NCI-H2171 (cell line): ENCODE measurements around the gene TTC22.

Experiments used
- DNase-seq: peaks from one replicate; lab custom pipeline; 2025; lab: John Stamatoyannopoulos, UW

The TTC22 gene

DNA sequence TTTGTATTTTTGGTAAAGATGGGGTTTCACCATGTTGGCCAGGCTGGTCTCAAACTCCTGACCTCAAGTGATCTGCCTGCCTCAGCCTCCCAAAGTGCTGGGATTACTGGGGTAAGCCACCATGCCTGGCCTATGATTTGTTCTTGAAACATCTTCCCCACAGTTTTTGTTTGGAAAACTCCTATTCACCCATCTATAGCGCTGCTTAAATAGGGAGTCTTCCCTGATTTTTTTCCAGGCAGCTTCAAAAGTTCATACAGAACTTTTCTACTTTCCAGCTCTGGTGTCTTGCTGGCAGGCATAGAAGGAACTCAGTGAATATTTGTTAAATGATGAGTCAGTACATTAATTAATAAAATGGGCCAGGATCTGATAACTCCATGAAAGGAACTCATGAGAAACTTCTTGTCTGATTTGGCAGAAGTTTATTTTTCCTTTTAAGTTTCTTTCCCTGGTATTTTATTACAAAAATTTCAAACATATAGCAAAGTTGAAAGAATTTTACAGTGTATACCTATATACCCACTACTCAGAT is 33.0 kb upstream of the TTC22 start:
- no peak for DNase-seq

DNA sequence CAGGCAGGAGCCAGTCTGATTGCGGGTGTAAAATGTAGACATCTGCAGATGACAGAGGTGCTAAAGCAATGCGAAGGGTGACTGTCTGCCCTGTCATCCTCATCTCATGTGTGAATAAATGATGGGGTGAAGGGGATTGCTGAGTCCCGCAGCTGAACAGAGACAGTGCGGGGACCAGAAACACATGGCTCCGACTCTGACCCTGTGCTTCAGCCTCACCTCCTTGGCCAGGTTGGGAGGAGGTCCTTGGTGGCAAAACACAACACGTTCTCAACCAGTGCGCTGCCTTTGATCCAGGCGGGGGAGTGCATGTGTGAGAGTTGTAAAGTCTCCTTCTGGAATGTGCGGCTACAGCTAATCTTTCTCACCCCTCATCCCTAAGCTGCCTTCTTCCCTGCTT is 32.0 kb upstream of the TTC22 start:
- no peak for DNase-seq

DNA sequence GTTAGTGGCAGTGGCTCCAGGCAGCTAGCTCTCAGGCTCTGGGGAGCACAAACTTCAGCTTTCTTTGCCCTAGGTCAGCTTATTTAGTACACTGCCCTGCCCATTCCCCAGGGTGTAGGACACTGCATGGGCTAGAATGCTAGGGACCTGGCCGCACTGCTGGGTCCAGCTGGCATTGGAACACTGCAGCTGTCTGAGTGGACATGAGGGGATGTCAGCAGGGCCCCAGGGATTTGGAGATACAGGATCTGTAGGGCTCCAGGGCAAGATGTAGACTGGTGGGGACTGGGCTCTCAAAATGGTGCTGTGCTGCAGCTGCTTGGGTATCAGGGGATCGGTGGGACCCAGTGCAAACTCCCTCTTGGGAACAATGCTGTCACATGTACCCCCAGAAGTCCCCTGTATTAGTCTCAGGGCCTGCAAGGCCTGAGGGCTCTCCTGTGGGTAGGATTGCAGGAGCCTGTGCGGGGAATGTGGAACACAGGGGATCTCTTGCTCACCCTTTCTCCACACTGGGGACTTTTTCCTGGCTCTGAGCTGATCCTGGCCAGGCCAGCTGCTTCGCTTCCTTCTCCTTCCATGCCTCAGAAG is 25.2 kb upstream of the TTC22 start:
- DNase-seq, result no peak

DNA sequence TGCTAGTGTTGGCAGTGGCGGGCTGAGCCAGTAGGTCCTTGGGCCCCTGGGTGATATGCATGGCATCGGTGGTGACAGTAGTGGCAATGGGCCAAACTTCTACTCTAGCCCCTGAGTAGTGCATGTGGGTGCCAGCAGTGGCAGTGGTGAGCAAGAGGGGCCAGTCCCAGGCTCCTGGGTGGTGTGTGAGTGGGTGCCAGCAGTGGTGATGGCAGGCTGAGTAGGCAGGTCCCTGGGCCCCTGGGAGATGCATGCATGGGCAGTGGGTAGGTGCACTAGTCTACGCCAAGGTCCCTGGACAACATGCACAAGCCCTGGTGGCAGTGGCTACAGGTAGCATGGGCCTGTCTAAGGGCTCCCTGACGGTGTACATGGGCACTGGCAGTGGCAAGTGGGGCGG is 24.6 kb upstream of the TTC22 start:
- no peak for DNase-seq

DNA sequence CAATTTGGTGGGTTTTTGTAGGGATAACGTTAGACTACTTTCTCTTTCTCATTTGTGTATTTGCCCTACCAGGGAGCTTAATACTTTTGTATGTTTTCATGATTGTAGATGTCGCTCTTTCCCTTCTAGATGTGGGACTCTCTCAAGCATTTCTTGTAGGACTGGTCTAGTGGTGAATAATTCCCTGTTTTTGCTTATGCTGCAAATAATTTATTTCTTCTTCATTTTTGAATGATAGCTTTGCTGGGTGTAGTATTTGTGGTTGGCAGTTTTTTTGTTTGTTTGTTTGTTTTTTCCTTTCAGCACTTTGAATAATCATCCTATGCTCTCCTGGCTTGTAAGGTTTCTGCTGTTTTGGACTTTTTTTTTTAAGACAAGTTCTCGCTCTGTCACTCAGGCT is 22.5 kb upstream of the TTC22 start:
- no peak for DNase-seq

DNA sequence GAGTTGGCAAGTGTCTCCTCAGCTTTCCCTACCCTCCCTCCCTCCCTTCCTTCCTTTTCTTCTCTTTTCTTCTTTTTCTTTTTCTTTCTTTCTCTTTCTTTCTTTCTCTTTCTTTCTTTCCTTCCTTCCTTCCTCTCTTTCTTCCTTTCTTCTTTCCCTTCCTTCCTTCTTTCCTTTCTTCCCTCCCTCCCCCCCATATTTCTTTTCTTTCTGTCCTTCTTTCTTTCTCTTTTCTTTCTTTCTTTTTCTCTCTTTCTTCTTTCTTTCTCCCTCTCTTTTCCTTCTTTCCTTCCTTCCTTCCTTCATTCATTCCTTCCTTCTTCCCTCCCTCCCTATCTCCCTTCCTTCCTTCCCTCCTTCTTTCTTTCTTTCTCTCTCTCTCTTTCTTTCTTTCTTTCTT is 18.6 kb upstream of the TTC22 start:
- no peak for DNase-seq

DNA sequence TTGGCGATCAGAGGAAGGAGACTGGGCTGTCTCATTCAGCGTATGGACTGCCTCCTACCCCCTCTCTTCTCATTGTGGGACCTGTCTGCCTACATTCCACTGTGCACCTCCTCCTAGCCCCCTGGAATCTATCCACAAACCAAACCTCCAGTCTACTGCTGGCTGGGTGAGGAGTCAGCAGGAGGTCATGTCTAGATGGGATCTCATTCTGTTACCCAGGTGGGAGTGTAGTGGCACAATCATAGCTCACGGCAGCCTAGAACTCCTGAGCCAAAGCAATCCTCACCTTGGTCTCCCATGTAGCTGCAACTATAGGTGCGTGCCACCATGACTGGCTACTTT is 18.0 kb upstream of the TTC22 start:
- no peak for DNase-seq

DNA sequence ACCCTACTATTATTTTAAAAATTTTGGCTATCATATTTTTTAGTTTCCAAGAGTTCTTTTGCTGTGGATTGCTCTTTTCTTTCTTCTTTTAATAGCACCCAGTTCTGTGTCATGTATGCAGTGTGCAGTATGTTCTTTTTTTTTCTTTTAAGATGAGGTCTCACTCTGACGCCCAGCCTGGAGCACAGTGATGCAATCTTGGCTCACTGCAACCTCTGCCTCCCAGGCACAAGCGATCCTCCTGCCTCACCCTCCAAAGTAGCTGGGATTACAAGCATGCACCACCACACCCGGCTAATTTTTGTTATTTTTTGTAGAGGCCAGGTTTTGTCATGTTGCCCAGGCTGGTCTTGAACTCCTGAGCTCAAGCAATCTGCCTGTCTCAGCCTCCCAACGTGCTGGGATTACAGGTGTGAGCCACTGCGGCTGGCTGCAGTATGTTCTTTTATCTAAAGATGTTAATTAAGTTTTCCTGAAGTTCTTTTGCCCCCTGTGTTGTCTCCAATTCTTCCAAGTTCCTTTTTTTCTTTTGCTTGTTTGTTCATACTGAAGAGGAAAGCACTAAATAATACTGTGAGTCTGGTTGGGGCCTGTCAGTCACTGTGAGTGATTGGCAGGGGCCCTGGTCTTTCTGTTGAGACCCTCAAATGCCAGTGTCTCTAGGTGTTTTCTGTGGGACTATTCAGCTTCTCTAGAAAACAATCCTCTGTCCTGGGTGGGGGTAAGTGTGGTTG is 17.5 kb upstream of the TTC22 start:
- DNase-seq, result no peak

DNA sequence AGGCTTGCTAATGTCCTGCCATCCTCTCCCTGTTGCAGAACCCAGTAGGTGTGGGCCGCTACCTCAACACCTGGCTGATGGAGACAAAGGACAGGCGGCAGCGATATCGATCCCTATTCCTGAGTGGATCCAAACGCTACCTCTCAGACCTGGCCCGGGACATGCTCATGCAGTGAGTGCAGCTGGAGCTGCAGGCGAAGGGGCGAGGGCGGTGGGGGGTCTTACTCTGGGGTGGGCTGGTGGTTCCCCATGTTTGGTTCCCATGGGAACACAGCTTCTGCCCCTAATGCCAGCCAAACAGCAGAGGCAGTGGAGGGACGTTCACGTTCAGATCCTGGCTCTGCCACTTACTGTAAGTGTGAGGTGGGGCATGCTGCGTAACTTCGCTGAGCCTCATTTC is 15.8 kb upstream of the TTC22 start:
- no peak for DNase-seq

DNA sequence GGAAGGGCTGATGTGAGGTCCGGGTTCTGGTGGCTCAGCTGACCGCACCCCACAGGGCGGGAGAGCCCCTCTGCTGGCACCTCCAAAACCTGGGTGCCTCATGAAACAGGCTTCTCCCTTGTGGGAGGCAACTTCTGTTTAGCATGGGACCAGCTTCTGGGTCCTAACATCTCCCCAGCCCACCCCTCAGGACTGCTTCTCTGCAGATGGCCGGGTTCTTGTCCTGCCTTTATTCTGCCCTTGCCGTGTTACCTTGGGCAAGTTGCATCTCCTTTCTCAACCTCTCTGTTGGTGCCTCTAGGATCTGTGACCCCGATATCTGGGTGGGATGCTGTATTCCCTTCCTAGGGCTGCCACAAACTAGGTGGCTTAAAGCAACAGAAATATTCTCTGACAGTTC is 15.0 kb upstream of the TTC22 start:
- no peak for DNase-seq

DNA sequence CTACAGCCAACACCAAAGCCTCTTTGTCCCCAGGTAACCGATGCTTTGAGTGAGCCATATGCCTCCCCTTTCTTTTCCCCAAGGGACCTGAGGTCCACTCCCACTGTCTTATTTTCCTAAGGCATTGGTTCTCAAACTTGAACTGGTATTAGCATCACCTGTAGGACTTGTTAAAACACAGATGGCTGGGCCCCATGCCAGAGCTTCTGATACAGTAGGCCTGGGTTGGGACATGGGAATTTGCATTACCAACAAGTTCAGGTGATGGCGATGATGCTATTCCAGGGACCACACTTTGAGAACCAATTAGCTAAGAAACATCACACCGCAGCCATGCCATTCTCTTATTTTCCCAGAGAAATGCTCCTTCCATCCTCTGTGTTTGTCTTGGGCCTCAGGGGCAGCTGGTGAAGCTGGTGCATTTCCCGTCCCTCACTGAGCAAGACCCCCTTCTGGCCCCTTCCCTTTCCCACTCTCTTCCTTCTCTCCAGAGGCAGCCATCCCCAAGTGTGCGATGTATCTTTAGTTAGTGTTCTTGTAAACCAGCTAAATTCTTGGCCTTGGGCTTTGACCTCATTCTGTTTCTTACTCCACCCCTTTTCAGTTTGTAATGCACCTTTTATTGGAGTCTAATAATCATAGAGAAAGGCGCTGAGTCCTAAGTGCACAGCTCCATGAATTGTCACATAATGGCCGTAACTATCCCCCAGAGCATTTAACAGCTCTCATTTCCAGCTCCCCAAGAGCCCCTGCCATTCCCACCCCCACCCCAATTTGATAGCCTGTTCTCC is 14.2 kb upstream of the TTC22 start:
- DNase-seq, result peak; percentile 51

DNA sequence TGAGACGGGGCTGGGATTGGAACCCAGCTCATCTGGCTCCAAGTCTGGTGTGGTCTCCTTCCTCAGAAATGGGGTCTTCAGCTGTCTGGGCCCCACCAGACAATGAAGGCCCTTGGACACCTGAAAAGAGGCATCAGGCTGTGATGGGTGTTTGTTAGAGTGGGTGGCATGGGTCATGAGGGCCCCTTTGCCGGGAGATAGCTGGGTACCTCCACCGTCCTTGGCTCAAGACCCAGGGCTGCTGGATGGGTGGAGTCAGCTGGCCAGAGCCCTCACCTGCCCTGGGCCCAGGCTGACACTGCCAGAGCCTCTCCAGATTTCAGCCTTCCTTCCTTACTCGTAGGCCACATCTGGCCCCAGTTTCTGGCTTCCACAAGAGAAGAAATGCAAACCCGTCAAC is 13.4 kb upstream of the TTC22 start:
- DNase-seq, result no peak

DNA sequence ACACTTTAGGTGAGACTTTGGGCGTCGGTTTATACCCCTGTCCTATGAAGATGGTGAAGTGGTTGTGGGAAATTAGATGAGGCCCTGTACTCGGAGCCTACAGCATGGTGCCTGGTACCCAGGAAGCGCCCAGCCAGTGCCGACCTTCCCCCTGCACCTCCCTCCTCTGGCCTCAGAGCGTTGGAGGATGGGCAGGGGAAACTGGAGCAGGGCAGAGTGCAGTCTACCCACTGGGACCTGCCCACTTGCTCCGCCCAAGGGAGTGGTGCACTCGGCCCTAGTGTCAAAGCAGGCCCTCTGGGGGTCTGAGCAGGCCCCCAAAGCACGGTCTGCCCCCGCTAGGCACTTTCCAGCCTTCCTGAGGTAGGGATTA is 13.0 kb upstream of the TTC22 start:
- DNase-seq, result no peak

DNA sequence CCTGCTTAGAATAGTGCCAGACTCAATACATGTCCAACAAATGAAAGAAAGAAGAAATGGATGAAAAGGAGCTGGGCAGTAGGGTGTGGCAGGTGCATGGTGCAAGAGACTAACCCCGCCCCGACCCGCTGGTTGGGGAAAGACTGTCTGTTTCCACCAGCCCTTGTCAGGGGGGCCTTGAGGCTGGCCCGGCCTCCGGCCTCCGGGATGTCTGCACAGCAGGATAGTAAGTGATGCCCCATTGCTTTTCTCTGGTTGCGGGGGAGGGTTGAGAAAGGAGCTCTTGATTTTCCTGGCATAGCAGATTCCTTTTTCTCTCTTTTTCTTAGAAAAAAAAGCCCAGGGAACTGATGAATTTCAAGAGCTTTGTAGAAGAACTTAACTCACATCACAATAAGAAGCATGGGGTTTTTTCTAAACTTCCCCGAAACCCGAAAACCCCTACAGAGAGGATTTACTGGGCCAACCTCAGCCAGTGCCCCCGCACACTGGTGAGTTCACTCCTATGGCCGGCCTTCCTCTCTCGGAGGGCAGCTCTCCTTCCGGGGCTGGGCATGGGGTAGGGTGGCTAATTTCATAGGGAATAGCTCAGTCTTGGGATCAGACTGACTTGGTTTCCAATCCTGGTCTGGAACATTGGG is 12.5 kb upstream of the TTC22 start:
- DNase-seq, result no peak

DNA sequence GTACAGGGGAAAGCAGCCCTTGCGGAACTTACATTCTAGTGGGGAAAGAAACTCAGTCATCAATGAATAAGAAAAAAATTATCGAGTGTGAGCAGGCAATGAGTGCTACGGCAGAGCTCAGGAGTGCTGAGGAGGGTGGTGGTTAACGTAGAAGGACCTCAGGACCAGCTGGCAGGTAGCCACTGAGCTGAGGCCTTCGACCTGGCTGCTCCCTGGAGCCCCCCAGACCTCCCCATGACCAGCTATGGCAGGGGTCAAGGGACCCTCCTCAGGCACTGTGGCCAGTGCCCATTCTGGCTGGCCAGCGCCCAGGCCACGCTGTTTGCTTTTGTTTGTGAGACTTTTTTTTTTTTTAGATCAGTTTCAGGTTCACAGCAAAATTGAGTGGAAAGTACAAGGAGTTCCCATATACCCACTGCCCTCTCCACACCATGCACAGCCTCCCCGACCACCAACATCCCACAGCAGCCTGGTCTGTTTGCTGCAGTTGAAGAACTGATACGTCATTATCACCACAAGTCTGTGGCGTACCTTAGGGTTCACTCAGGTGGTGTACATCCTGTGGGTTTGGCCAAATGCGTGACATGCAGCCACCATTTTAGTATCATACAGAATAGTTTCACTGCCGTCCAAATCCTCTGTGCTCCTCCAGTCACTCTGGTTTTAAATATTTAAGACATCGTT is 11.8 kb upstream of the TTC22 start:
- DNase-seq, result no peak

DNA sequence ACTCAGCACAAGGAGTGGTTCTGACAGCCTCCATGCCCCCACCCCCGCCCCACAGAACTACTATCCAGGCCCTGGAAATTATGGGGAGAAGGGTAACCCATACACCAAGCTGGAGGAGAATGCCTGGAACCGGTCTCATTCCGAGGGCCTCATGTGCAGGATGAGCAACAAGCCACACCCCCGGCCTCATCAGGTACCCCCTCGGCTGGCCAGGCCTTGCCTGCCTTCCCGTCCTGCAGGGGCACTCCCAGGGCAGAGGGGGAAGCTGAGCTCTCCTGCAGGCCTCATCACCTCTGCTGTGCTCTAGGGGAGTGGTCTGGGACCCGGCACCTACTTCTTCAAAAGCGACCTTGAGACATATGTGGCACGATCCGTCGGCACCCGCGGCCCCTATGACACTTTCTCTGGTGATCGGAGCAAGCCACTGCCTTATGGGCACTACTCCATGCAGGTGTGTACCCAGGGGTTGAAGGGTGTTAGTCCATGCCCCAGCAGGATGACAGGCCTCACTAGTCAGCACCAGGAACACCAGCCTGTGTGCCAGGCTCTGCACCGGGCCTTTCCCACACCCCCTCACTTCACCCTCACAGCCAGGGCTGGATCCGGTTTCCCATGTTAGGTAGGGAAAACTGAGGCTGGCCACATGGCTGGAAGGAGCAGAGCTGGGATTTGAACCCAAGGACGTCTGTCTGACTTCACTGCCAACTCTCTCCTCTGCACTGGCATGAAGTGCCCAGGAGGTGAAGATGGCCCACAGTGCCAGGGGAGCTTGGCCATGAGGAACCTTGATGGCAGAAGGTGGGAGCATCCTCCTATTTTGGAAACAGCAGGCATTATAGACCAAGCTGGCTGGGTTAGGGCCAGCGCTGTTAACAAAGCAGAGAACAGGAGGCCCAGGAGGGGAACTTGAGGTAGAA is 10.9 kb upstream of the TTC22 start:
- DNase-seq, result no peak

DNA sequence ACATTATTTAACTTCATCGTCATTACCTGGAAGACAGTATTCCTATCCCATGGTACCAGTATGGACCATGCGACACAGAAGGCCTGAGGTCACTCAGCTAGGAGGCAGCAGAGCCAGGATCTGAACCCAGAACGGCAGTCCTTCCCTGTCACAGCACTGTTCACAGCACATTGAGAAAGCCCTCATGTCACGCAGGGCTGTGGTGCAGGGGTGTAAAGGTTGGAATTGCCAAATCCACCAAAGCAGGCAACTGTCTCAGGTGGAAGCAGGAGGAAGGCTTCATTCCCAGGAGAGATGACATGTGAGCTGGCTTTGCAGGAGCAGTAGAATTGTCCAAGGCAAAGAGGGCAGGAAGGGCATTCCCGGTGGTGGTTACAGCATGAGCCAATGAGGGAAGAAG is 9.9 kb upstream of the TTC22 start:
- DNase-seq, result no peak

DNA sequence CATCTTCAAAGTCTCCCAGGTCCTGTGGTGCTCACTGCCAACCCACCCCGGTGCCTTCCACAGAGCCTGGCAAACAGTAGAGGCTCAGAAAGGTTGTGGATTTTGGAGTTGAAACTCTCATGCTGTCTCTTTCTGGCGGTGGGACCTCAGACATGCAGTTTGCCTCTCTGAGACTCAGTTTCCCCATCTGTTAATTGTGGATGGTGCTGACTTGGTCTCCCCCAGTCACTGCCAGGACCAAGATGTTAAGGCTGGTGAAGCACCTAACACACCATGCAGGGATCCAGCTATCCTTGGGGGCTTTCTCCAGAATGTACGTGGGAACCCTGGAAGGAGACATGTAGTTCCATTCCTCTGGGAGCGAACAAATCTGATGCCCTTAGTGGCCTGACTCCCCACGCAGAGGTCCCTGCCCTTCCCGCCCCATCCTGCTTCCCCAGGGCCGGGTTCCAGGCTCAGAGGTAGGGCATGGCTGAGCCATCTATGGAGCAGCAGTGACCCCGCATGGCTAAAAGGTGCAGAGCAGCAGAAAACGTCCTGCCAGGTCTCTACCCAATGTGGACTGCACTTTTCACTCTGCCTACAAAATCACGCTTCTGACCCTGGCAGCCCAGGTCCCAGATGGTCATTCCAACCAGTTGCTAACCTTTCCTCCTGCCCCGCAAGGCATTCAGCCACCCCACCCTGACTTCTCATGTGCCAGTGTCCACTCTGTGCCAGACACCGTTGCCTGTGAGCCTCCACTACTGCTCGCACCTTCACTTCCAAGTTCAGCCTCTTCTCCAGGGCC is 9.2 kb upstream of the TTC22 start:
- DNase-seq, result peak; percentile 46

DNA sequence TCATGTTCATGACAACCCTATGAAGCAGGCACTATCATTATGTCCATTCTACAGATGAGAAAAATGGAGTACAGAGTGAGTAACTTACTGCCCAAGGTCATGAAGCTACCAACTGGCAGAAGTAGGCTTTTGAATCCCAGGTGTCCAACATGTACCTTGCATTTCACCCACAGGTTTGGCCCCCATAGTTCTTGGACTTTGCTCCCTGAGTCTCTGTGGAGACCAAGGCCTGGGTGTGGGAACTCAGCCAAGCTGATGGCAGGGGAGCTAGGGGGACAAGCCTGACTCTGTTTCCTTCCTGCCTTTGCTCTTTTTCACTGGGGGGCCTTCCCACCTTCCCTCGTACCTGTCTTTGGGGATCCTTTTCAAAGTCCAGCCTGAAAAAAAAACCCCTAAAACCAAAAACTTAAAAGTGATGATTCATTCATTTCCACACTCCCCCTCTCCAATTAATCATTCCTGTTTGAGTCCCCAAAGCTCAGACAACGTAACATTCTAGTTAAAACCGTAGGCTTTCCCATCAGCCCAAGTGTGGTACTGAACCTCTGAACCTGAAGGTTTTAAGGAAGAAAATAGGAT is 8.5 kb upstream of the TTC22 start:
- DNase-seq, result no peak
